Osteocyte (in vitro differentiated cells): ENCODE data around the gene LRRC4C. TPM values are rescaled to one million over a fixed set of nuclear protein-coding genes. Genes with fewer than 3 reads are reported as not detected.

Source experiments
- DNase-seq: peaks from one replicate; pipeline ENCODE4 v3.0.0; 2021; ENCODE audit warnings: mixed read lengths; ENCODE audit not compliant: unreplicated experiment; ENCODE audit errors: extremely low spot score
- H3K27ac Mint-ChIP-seq: one replicate; pipeline ENCODE4 v1.8.0; 2021; ENCODE audit warnings: mild to moderate bottlenecking, mixed read lengths; ENCODE audit not compliant: unreplicated experiment
- H3K27me3 Mint-ChIP-seq: one replicate; pipeline ENCODE4 v1.8.0; 2021; ENCODE audit warnings: mixed read lengths; ENCODE audit not compliant: unreplicated experiment
- H3K36me3 Mint-ChIP-seq: one replicate; pipeline ENCODE4 v1.8.0; 2021; ENCODE audit warnings: mixed read lengths; ENCODE audit not compliant: unreplicated experiment
- H3K4me1 Mint-ChIP-seq: one replicate; pipeline ENCODE4 v1.8.0; 2021; ENCODE audit warnings: mixed read lengths; ENCODE audit not compliant: unreplicated experiment
- H3K4me3 Mint-ChIP-seq: one replicate; pipeline ENCODE4 v1.8.0; 2021; ENCODE audit warnings: mild to moderate bottlenecking, moderate library complexity, mixed read lengths; ENCODE audit not compliant: unreplicated experiment
- H3K9me3 Mint-ChIP-seq: one replicate; pipeline ENCODE4 v1.8.0; 2021; ENCODE audit warnings: mixed read lengths; ENCODE audit not compliant: unreplicated experiment
- CTCF ChIP-seq: fragments of 200-600 bp; sonication (generic); IDR thresholded peaks from 2 replicates; pipeline ENCODE4 v1.5.0; 2021; ENCODE audit warnings: antibody characterized with exemption, mild to moderate bottlenecking, moderate library complexity
- total RNA-seq: library from RNA; stranded (reverse); gene quantifications from 2 replicates; pipeline ENCODE4 v1.2.1, GENCODE V29; 2021

Gene LRRC4C
- total RNA-seq, 1 donor from 2014 or later: 0.16 TPM

GRCh38 chr11:40132912-40133311 lies 1326.5 kb downstream of the LRRC4C start:
- Mint-ChIP-seq H3K9me3 (no peaks in the 10 kb centered on the region), H3K4me1 (no peaks in the 10 kb centered on the region), H3K36me3 (no peaks in the 10 kb centered on the region), H3K27ac (no peak overlapping the region), H3K4me3 (no peak overlapping the region), H3K27me3 (no peaks in the 10 kb centered on the region)
- no peak for DNase-seq
- TF ChIP-seq CTCF: no peak

DNA sequence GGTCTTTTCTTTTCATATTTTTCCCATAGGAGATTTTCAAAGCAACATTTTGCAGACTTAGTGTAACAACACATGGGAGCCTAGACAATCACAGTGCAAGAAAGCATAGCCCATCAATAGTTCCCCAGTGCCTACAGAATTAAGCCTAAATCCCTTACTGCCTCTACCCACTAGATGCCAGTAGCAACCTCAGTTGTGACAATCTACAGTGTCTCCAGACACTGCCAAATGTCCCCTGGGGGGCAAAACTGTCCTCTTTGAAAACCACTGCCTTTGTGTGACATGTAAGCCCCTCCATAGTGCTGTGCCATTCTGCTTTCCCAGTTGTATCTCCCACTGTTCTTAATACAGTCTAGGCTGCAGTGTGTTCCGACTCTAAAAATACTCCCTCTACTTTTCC lies 1329.0 kb downstream of the LRRC4C start:
- TF ChIP-seq CTCF: no peak
- Mint-ChIP-seq H3K27ac (no peak overlapping the region), H3K27me3 (no peaks in the 10 kb centered on the region), H3K36me3 (no peaks in the 10 kb centered on the region), H3K4me3 (no peak overlapping the region), H3K9me3 (no peaks in the 10 kb centered on the region), H3K4me1 (no peaks in the 10 kb centered on the region)
- no peak for DNase-seq

GRCh38 chr11:40129266-40129665 lies 1330.2 kb downstream of the LRRC4C start:
- H3K4me3 Mint-ChIP-seq: no peak overlapping the region
- H3K27me3 Mint-ChIP-seq: no peaks in the 10 kb centered on the region
- H3K4me1 Mint-ChIP-seq: no peaks in the 10 kb centered on the region

DNA sequence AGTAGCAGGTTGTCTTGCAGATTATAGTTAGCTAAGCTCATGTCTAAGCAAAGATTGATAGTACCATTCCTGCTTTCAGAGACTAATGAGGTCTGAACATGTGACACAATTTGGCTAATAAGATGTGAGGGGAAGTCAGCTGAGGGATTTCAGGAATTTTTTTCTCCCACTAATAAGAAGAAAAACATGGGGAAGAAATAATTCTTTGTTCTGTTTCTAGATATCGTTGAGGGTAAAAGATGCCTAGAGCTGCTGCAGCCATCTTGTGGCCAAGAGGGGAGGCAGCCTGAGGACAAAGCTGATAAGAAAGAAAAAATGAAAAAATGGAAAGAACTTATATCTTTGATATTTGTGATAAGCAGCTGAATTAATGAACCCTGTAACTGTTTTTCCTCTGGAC lies 1334.4 kb downstream of the LRRC4C start:
- no peaks in the 10 kb centered on the region for H3K4me1 Mint-ChIP-seq
- no peak for DNase-seq
- H3K27me3 Mint-ChIP-seq: no peaks in the 10 kb centered on the region
- no peak overlapping the region for H3K27ac Mint-ChIP-seq
- H3K9me3 Mint-ChIP-seq: peaks cover 11% of the 10 kb centered on the region
- H3K36me3 Mint-ChIP-seq: no peaks in the 10 kb centered on the region
- no peak for TF ChIP-seq CTCF
- H3K4me3 Mint-ChIP-seq: no peak overlapping the region

More at GRCh38 chr11:40129266-40129665, 1330.2 kb downstream of the LRRC4C start:
- H3K9me3 Mint-ChIP-seq: peaks cover 2% of the 10 kb centered on the region
- no peak overlapping the region for H3K27ac Mint-ChIP-seq
- TF ChIP-seq CTCF: peak; percentile 12
- no peaks in the 10 kb centered on the region for H3K36me3 Mint-ChIP-seq
- no peak for DNase-seq

DNA sequence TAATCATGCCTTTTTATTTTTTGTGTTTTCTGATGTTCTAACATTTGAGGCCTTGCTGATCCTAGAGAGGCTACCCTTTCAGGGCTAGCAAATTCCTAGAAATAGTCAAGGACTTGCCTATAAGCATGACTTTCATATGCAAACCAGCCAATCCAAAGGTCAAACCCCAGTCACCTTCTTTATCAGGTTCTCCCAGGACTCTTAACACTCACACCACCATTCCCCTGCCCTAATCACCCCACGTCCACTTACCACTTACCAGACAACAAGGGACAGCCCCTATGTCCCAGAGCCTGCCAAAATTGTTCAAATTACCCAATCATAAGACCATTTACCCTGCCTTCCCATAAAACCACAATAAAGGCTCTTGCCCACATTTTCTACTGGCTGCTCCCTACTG lies 1339.8 kb downstream of the LRRC4C start:
- Mint-ChIP-seq H3K9me3 (peaks cover 16% of the 10 kb centered on the region), H3K36me3 (no peaks in the 10 kb centered on the region), H3K4me1 (no peaks in the 10 kb centered on the region), H3K4me3 (no peak overlapping the region), H3K27me3 (no peaks in the 10 kb centered on the region), H3K27ac (no peak overlapping the region)
- no peak for TF ChIP-seq CTCF
- DNase-seq: no peak
